CD4-positive, alpha-beta T cell treated with Interferon alpha-2 for 1 hour (primary cell): ENCODE measurements around the gene SLC39A13.

ENCODE experiments used
- DNase-seq, 2 donors: peaks; one replicate each; pipeline ENCODE4 v3.0.0-alpha.2; 2020 to 2022

SLC39A13 gene

DNA sequence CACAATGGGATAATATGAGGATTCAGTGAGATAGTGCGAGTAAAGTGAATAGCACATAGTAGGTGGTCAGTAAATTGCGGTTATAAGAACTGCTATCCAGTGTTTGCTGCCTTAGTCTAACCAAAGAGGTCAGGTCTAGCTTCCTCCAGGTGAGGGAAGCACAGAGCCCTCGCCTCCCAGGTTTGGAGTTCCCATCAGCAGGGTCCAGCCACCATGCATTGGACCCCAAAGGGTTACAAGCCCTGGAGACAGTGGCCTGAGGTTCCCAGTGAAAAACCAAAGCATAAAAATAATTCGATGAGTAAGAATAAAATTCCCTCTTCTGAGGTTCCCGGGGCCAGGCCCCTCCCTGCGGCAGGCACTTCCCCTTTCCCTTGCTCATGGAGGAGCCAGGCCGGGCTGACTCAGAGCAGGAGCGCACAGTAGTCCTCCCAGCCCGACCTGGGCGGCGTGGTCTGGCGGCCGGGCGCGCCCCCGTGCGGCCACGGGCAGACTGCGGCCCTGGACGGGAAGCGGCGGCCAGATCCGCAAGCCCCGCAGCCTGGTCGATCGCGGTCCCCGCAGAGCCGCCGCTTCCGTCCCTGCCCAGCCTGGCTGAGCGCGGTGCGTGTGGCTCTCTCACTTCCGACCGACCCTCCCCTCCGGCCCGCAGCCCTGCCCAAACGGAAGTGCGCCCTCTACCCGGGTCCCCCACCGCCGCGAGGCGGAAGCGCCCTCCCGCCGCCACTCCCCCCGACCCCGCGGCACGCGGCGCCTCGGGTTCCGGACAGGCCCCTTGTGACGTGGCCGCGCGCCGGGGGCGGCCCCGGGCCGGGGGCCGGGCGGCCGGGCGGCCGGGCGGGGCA, at the start of gene SLC39A13:
Gene SLC39A13 (plus strand): TSS at position 845 of the 845 bp plus-strand sequence. CDS start 1,505 bp downstream, outside the sequence.
- DNase-seq = peak; percentile 91 to 95

DNA sequence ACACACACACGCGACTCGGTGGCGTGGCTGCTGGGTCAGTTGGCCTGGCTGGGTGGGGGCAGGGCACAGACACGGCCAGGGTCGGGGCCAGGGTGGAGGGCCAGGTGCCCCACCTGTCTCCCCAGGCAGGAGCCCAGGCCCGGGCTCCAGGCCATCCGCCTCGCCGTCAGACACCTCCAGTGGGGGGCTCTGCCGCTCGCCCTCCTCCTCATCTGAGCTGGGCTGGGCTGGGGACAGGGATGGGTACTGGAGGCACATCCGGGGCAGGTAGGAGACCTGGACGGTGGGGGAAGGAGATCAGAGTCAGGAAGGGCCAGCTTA, 49.7 kb upstream of the SLC39A13 start:
- DNase-seq = no peak

DNA sequence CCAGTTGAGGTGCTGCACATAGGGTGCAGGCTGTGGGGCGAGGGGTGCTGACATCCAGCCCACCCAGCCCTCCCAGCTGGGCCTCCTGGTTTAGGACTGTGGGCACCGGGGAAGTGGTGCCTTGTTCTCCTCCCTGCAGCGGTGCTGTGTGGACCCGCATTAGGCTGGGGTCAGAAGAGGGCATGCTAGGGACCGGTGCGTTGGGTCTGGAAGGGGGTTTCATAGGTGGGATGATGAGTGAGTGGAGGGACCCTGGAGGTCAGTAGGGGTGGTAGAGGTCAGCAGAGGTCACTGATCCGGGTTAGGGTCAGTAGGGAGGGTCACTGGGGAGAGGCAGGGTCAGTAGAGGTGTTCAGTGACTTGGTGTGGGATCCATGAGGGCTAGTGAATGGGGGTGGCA, 49.2 kb upstream of the SLC39A13 start:
- no peak for DNase-seq

DNA sequence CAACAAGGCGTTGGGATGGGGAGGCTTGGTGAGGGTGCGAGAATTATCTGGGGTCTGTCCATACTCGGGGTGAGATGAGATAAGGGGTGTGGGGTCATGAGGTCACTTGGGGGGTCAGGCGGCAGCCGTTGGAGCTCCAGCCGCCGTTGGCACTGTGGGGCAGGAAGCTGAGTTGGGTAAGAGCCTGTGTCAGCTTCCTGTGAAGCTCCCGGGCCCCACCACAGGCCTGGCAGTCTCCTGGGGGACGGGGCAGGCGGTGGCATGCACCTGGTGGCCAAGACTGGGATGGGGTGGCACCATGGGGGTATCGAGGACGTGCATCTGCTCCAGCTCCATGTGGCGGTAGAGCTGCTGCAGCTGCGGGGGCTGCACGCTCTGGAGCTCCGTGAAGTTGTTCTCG, 48.8 kb upstream of the SLC39A13 start:
- DNase-seq = peak in 1 of 2 donors; percentile 21

DNA sequence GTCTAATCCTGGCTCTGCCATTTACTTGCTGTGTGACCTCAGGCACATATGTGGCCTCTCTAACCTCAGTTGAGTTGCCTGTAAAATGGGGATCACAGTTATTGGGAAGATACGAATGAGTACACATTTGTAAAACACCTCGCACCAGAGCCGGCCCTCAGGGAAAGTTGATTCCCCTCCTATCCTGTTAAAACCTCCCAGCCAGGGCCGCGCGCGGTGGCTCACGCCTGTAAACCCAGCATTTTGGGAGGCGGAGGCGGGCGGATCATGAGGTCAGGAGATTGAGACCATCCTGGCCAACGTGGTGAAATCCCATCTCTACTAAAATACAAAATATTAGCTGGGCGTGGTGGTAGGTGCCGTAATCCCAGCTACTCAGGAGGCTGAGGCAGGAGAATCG, 48.0 kb upstream of the SLC39A13 start:
- DNase-seq = no peak

DNA sequence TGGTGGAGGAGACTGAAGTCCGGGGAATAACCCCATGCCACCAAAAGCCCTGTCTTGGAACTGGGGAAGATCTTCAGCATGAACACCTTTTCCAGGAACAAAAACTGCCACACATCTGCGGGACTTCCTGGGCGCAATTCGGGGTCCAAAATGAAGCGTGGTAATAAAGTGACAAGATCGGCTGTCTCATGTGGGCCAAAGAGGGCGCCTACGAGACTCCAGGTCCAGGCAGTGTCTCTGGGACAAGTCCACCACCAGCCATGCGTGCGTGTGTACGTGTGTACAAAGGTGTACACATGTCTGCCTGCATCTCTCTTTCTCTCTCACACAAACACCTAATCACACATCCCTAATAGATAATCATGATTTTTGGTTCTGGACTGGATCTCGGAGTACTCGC, 47.0 kb upstream of the SLC39A13 start:
- DNase-seq = no peak

DNA sequence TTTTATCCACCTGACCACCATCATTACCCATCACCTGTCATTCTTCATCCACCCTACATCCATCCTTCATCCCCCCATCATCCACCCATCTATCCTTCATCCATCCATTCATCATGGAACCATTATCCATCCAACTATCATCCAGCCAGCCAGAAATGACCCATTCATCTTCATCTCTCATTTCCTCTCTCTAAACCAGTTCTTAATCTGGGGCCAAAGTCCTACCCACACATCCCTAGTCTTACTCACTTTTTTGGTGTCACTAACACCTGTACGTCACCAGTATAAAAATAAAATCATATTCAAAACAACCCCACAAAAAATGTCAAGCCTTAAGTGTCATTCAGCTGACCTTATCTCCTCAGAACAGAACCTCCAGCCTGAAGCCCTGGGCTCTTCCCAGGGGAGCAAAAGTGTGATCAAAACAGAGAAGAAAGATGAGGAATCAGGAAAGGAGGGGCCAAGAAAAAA, 42.3 kb upstream of the SLC39A13 start:
- no peak for DNase-seq

DNA sequence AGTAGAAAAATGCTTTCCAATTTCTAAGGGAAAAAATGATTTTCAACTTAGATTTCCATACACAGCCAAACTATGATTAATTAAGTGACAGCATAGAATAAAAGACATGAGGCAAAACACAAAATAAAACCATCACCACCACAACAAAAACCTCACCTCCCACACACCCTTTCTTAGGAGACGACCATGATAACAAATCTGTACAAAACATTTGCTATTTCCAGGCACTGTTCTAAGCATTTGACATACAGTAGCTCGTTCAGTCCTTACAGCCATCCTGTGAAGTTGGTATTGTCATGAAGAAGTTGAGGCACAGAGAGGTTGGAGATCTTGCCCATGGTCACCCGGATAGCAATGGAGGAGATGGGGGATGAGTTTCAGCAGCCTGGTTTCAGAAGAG, 38.7 kb upstream of the SLC39A13 start:
- DNase-seq = no peak

DNA sequence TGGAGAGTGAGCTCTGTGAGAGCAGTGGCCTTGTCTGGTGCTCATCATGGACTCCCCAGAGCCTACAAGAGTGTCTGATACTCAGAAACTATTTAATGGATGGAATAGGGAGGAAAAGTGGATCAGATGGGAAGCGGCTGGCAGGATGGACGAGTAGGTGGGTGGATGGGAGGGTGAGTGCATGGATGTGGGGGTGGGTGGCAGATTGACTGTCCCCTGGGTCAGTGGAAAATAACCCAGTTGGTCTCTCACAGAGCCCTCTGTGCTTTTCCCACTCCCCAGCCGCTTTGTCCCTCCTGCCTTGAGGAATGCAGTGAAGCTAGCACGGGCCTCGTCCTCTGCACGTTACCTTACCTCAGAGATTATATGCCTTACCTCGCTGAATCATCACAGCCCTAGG, 36.0 kb upstream of the SLC39A13 start:
- DNase-seq = no peak

DNA sequence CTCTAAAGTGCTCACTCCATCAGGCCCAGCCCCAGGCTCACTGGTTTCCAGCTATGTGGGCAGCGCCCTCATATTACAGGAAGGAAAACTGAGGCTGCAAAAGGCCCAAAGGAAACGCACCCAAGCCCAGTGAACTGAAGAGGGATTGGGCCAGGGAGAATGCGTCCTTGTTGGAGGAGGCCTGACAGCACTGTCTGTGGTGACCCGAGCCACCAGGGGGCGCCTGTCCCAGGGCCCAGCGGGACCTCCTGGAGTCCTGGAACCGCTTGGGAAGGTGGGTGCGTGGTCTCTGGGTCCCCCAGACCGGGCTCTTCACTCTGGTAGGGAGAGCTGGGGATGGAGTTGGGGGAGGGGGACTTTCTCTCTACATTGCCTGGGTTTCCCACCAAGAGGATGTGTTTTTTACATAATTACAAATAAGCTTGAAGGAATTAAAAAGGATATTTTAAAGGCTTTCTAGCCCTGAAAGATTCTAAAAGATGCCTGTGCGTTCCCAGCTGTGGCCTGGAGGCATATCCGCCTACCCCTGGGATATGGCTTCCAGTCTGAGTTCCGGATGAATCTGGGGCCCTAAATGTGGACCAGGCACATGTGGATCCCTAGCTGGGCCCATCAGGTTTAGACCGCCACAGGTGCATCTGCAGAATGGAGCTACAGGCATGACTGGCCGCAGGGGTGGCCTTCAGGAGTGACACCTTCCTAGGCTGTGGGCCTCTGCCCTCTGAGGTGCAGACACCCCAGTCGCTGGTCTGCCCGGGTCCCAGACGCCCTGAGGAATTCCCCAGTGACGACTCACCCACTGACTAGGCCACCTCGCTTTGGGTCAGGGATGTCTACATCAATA, 34.3 kb upstream of the SLC39A13 start:
- peak; percentile 79 to 86 for DNase-seq

DNA sequence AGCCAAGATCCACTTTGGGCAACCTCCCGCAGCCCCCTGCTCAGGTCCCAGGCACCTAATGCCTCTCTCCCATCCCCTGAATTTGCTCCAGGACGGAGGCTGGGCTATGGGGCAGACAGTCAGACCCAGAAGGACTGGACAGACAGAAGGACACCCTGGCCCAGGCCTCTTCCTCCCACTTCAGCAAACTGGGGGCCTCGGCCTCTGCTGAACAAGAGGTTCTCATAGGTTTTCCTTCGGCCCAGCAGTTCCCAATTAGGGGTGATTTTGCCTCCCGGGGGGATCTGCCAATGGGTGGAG, 33.7 kb upstream of the SLC39A13 start:
- DNase-seq = no peak

DNA sequence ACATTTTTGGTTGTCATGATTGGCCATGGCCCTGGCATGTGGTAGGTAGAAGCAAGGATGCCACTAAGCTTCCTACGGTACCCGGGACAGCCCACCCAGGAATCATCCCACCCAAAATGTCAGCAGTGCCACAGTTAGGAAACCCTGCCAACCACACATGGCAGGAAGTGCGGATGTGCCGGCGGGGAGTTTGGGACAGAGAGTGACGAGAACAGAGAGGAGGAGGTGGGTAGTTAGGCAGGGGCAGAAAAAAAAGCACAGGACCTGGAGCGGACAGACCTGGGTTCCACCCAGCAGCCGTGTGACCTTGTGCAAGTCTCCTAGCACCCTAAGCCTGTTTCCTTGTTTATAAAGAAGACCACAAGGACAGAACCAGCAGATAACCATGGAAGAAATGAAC, 33.4 kb upstream of the SLC39A13 start:
- no peak for DNase-seq

DNA sequence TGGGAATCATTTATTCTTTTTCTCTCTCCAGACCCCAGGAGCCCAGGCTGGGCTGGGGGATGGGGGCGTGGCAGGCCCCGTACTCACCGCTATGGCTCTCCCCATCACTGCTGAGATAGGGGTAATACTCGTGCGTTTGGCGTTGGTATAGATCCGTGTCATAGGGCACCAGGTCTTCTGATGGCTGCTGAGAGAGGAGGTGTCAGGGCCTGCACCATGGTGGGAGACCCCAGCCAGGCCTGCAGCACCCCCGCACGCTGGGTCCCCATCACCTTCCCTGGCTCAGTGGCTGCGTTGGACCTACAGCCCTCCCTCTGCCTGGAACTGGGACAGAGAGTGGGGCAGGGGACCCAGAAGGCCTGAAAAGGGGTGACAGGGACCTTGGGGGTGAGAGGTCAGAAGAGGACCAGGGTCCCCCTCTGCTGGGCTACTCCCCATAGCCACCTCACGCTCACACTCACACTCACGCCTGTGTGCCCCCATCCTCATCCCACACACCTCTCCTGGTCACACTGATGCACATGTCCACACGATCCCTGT, 32.8 kb upstream of the SLC39A13 start:
- DNase-seq = no peak

DNA sequence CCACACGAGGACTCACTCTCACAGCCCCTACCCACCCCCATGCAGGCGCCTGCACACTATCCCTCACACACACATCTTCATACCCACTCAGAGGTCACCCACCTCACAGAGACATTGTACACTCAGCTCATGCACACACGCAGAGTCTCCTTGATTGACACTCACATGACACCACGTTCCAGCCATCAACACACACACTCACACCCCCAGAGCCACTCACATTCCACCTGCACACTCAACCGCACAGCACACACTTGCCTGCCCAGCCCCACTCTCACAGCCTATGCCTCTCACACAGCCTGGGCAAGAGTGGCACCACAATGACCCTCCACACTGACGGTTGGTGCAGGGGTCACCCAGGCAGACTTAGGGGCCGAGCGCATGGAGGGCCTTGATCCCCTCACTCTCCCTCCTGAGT, 32.3 kb upstream of the SLC39A13 start:
- no peak for DNase-seq

DNA sequence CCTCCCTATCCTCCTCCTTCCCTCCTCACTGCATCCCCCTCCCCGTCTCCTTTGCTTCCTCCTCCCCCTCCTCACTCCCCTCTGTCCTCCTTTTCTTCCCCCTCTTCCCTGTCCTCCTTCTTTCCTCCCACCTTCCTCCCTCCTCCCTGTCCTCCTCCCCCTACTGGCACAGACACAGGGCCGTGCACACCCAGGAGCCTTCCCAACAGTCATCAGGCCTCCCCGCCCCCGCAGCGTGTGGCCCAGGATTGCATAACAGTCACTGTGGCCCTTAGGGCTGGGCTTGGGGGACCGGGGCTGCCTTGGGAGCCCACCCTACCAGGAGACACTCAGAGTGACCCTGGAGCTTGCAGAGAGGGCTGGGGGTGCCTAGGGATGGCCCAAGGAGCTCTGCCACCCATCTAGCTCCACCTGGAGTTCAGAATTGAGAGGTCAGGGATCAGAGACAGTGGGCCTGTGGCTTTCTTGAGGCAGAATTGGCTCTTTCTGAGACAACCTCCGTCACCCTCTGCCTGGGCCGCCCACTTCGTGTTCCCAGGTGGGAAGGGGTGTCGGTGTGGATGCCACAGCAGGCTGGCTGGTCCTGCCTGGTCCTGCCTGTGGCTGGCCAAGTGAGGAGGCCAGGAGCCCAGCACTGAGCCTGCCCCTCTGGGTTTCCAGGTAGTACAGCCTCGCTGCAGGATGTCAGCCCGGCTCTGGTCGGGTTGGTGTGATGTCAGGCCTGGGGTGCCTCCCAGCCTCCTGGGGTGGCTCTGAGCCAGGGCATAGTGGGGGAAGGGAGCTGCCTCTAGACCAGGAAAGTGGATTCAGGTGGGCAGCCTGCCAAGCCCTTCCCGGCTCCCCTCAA, 31.6 kb upstream of the SLC39A13 start:
- DNase-seq = no peak

DNA sequence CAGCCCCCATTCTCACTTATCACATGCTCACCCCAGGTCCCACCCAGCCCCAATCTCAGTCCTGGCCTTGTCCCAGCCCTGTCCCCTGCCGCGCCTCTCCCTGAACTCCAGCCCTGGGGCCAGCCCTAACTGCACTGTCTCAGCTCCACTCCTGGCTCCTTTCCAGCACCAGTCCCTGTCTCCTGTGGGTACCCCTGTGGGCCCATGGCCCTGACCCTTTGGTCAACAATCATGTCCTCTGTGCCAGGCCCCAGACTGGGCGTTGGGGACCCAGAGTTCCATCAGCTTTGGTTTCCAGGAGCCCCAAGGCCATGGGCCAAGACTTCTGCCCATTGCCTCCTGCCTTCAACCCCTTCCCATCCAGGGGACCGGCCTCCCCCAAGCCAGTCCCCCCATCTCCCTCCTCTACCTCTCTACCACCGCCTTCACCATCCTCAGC, 30.8 kb upstream of the SLC39A13 start:
- no peak for DNase-seq

DNA sequence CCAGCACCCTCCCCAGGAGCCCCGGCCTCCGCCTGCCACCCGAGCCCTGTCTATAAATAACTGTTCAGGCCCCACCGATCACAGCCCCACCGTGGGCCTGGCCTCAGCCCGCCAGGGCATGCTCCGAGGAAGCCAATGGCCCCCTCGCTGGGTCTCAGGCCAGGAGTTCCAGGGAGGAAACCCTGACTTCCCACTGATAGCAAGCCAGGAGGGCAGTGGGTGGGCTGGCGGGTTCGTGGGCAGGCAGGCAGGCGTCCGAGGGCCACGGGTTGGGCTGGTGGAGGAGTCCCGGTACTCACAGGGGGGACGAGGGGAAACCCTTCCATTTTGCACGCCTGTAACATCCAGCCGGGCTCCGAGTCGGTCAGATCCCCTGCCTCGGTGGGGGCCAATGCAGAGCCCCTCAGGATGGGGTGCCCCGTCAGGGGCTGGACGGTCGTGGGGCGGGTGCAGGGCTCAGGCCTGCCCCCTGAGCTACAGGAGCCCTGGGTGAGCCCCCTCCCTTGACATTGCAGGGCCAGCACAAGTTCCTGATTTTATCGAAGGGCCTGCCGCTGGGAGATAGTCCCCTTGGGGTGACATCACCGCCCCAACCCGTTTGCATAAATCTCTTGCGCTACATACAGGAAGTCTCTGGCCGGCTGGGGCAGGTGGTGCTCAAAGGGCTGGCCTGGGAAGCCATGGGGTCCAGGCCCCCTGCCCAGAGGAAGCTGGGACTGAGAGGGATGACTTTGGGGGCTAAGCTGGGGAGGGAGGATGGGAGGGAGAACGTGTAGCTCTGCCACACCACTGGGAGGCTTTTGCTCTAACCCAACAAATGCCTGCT, 30.2 kb upstream of the SLC39A13 start, which contains the start of gene SPI1:
Gene SPI1 (minus strand): TSS at position 538 of the 826 bp plus-strand sequence. CDS start 194 bp downstream, at position 344.
- peak in 1 of 2 donors; percentile 74 for DNase-seq

DNA sequence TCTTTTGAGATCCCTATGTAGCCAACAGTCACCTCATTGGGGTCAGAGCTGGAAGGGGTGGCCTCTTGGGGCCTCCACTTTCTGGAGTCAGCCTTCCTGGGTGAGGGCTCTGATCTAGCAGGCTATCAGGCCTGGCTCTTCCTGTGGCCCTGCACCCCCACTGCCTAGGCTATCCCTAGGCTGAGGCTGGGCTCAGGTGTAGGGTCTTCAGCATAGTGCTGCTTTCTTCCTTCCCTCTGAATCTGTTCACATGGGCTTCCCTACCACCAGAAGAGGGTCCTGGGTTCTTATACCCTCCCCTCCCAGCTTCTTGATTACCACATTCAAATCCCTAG, 29.6 kb upstream of the SLC39A13 start:
- no peak for DNase-seq

DNA sequence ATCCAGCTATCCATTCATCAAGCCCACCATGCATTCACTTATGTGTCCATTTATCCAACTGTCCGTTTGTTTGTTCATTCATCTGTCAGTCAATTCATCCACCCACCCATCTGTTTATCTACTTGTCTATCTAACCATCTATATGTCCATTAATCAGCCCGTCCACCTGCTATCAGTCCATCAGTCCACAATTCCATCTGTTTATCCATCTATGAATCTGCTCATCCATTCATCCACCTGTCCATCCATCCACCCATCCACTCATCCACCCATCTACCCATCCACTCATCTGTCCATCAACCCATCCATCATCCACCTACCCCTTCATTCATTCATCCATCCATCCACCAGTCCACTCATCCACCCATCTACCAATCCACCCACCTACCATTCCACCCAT, 29.1 kb upstream of the SLC39A13 start:
- no peak for DNase-seq

DNA sequence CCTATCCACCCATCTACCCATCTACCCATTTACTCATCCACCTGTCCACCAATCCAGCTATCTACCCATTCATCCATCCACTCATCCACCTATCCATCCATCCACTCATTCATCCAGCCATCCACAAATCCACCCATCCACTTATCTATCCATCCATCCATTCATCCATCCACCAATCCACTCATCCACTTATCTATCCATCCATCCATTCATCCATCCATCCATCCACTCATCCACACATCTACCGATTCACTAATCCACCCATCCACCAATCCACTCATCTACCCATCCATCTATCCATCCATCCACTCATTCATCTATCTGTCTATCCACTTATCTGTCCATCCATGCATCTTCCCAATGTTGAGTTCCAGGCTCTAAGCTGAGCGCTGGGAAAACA, 28.3 kb upstream of the SLC39A13 start:
- no peak for DNase-seq

DNA sequence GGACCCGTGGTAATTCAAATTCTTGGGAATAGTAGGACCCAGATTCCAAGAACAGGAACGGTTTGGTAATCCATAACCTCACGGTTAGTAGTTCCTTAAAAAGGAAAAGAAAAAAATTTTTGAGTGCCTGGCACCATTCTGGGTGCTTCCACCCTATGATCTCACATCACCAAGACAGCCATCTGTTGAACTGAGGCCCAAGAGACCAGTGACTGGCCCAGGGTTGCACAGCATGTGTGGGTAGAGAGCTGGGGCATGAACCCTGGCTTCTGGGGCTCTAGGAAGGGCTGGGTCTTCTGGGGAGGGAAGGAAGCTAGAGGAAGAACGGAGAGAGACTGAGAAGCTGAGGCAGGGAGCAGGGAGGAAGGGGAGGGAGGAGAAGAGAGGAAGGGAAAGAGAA, 25.3 kb upstream of the SLC39A13 start:
- no peak for DNase-seq

DNA sequence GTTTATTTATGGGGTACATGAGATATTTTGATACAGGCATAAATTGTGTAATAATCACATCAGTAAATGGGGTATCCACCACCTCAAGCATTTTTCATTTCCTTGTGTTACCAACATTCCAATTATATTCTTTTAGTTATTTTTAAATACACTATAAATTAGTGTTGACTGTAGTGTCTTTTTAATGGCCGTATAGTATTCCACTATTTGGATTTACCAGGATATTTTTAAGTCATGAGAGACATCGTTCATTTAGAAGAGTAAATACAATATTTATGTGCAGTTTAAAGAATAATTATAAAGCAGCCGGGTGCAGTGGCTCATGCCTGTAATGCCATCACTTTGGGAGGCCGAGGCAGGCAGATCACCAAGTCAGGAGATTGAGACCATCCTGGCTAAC, 23.9 kb upstream of the SLC39A13 start:
- no peak for DNase-seq
